GM12878 (cell line): ENCODE measurements around the gene RAPGEF1. TPM values are rescaled to one million over a fixed set of nuclear protein-coding genes. Genes with fewer than 3 reads are reported as not detected.

ENCODE experiments used
- ATAC-seq: fragments of 200-7000 bp; cut with Tn5 transposase; 3 replicates; pipeline ENCODE4 v1.9.1; 2020; ENCODE audit warnings: mild to moderate bottlenecking, moderate library complexity
- BruUV-seq: library from RNA; stranded (reverse); fragments of 400-500 nt; replicated peaks from 2 replicates; lab custom pipeline; 2021; lab: Mats Ljungman, UMichigan
- CTCF ChIA-PET: fragments of 300-600 bp; sonication (Branson Sonifier 250); formaldehyde crosslinking; extraction: SDS; loops from one replicate; lab custom pipeline; 2021; ENCODE audit warnings: inconsistent platforms; lab: Yijun Ruan, JAX
- POLR2A ChIA-PET: fragments of 350-600 bp; formaldehyde crosslinking; extraction: SDS; loops from one replicate; lab custom pipeline; 2021; ENCODE audit warnings: inconsistent platforms; lab: Charles Lee
- RAD21 ChIA-PET: fragments of 300-600 bp; sonication (Branson Sonifier 250); formaldehyde crosslinking; loops from one replicate; lab custom pipeline; 2023; ENCODE audit warnings: antibody characterized with exemption; ENCODE audit not compliant: unreplicated experiment; lab: Charles Lee
- SMC1A ChIA-PET: fragments of 300-600 bp; sonication (Branson Sonifier 250); formaldehyde crosslinking; loops from one replicate; lab custom pipeline; 2023; ENCODE audit not compliant: unreplicated experiment, uncharacterized antibody; lab: Charles Lee
- DNase-seq: peaks from one replicate; pipeline ENCODE4 v3.0.0-alpha.2; 2011; ENCODE audit warnings: low read depth, low spot score
- FAIRE-seq: peaks from 3 replicates; lab custom pipeline; 2011; peaks lifted over from hg19 to GRCh38; lab: Jason Lieb, UNC
- H2AFZ ChIP-seq: 2 replicates; pipeline ENCODE4 v1.6.0; 2011; ENCODE audit warnings: low read depth, low read length, control low read depth; ENCODE audit not compliant: control insufficient read depth
- H3K27ac ChIP-seq: 2 replicates; pipeline ENCODE4 v1.5.1; 2011; ENCODE audit warnings: control low read depth; ENCODE audit not compliant: control insufficient read depth, insufficient read depth
- H3K27me3 ChIP-seq, 2 experiments: replicated peaks in 1 of 2; 2 replicates each; pipeline versions ENCODE4 v1.6.0 to v1.6.1; 2011; ENCODE audit warnings: low read length in 1 of 2; ENCODE audit not compliant: control insufficient read depth in 2 of 2, insufficient read depth in 2 of 2
- H3K36me3 ChIP-seq, 2 experiments: 2 replicates each; pipeline ENCODE4 v1.5.1; 2011; ENCODE audit warnings: low read length in 1 of 2; ENCODE audit not compliant: control insufficient read depth in 2 of 2, insufficient read depth in 2 of 2
- H3K4me1 ChIP-seq: 2 replicates; pipeline ENCODE4 v1.6.1; 2011; ENCODE audit warnings: mild to moderate bottlenecking, low read length, moderate library complexity, mixed read lengths; ENCODE audit not compliant: control insufficient read depth, insufficient read depth
- H3K4me2 ChIP-seq: 2 replicates; pipeline ENCODE4 v1.6.0; 2011; ENCODE audit warnings: control low read depth; ENCODE audit not compliant: control insufficient read depth, insufficient read depth
- H3K4me3 ChIP-seq: fragments of 200-600 bp; sonication (generic); 2 replicates; pipeline ENCODE4 v1.5.1; 2016
- H3K79me2 ChIP-seq: 2 replicates; pipeline ENCODE4 v1.6.0; 2011; ENCODE audit warnings: low read length; ENCODE audit not compliant: control insufficient read depth, insufficient read depth
- H3K9ac ChIP-seq: 2 replicates; pipeline ENCODE4 v1.8.0; 2011; ENCODE audit warnings: low read length, control low read depth, mixed read lengths; ENCODE audit not compliant: control insufficient read depth, insufficient read depth
- H3K9me3 ChIP-seq: replicated peaks from 3 replicates; pipeline ENCODE4 v1.5.1; 2011; ENCODE audit warnings: mild to moderate bottlenecking, low read length; ENCODE audit not compliant: control insufficient read depth, insufficient read depth
- H4K20me1 ChIP-seq: 2 replicates; pipeline ENCODE4 v1.6.0; 2011; ENCODE audit not compliant: control insufficient read depth, insufficient read depth
- GATAD2B ChIP-seq: fragments of 450-650 bp; conservative IDR thresholded peaks from 2 replicates; pipeline ENCODE4 v1.6.1; 2017; ENCODE audit warnings: low read depth, mild to moderate bottlenecking, moderate library complexity
- HDAC6 ChIP-seq: fragments of 200-600 bp; sonication (generic); IDR thresholded peaks from one replicate; pipeline ENCODE4 v1.8.0; 2017; ENCODE audit warnings: antibody characterized with exemption; ENCODE audit not compliant: unreplicated experiment
- POLR2A ChIP-seq: IDR thresholded peaks from 2 replicates; pipeline ENCODE4 v1.6.1; 2011; ENCODE audit warnings: low read depth, mild to moderate bottlenecking, low read length
- RUNX3 ChIP-seq: IDR thresholded peaks from 2 replicates; pipeline ENCODE4 v1.6.1; 2012; ENCODE audit warnings: low read length, inconsistent platforms
- TCF7 ChIP-seq: IDR thresholded peaks from 2 replicates; pipeline ENCODE4 v1.6.1; 2014; ENCODE audit warnings: antibody characterized with exemption, borderline replicate concordance
- ZNF274 ChIP-seq: IDR thresholded peaks from one replicate; pipeline ENCODE4 v1.8.0; 2011; ENCODE audit not compliant: insufficient read length, insufficient read depth
- ZZZ3 ChIP-seq: IDR thresholded peaks from 2 replicates; pipeline ENCODE4 v1.6.1; 2011; ENCODE audit warnings: low read depth; ENCODE audit not compliant: control insufficient read depth, insufficient read length
- WGBS: methylation state at CpG from one replicate; pipeline ENCODE4 v1.1.6; 2016; ENCODE audit warnings: low lambda C conversion rate; ENCODE audit not compliant: insufficient replicate concordance, insufficient coverage; ENCODE audit errors: missing lambda C conversion rate; 5-methylcytosine and 5-hydroxymethylcytosine counted together
- in situ Hi-C: fragments of 300-500 bp; cut with MboI; formaldehyde crosslinking; loops from 9 replicates; pipeline ENCODE4 v1.14.3; 2018; ENCODE audit warnings: mixed read lengths
- intact Hi-C: fragments of 100-400 bp; cut with micrococcal nuclease; formaldehyde crosslinking; loops from one replicate; pipeline ENCODE4 v1.14.2; 2022; ENCODE audit not compliant: unreplicated experiment
- polyA plus RNA-seq, 11 experiments: library from polyadenylated mRNA; depleted of rRNA in 4 of 11; unstranded in 6 of 11; stranded (reverse) in 5 of 11; fragments of >200 nt; fragmentation: Nextera tagmentation in 4 of 11; fragmentation: Illumina TruSeq in 1 of 11; extraction: Ambion mirVana in 4 of 11; extraction: Trizol in 1 of 11; gene quantifications; 1 replicate in 1 of 11; 2 replicates in 10 of 11; pipeline versions ENCODE4 v1.2.1 to v1.2.3, GENCODE V29; 2011 to 2016; ENCODE audit warnings: inconsistent platforms in 2 of 11, missing spikeins in 2 of 11, low read depth in 1 of 11
- total RNA-seq, 4 experiments: library from RNA; depleted of rRNA in 3 of 4; stranded (reverse); fragments of >200 nt in 3 of 4; fragmentation: Illumina TruSeq in 1 of 4; extraction: Trizol in 1 of 4; gene quantifications; 2 replicates each; pipeline versions ENCODE4 v1.2.1 to v1.2.3, GENCODE V29; 2013 to 2021
- TF ChIP-seq, protein P1 (sequence below), 3 experiments: IDR thresholded peaks in 2 of 3; conservative IDR thresholded peaks in 1 of 3; 2 replicates each; pipeline ENCODE4 v1.5.1; 2011; ENCODE audit warnings: low read depth in 3 of 3, low read length in 3 of 3, mild to moderate bottlenecking in 3 of 3, control low read depth in 2 of 3, moderate library complexity in 2 of 3, inconsistent platforms in 1 of 3, mixed read lengths in 1 of 3; ENCODE audit not compliant: control insufficient read depth in 2 of 3, insufficient read depth in 1 of 3; ENCODE audit errors: extremely low read depth in 1 of 3

RAPGEF1 gene
- total and polyA plus RNA-seq, 10 of the 15 experiments (the other 5 are each of a cell fraction or from before 2014, with no cell fraction given), result 0.42 to 113 (median 45.9) TPM

GRCh38 chr9:131595696-131596429 is 144.0 kb downstream of the RAPGEF1 start:
- no peak for ATAC-seq
- H3K4me2 ChIP-seq, result no peak overlapping the region
- H3K36me3 ChIP-seq, result peaks cover 36 to 42% of the 10 kb centered on the region in 2 experiments
- intact Hi-C loops (no loop called here), in situ Hi-C loops (loop anchor here (25.0 kb wide), 1 partner anchor 641 kb away; no protein-coding TSS in a partner anchor)
- no peaks in the 10 kb centered on the region for H3K79me2 ChIP-seq
- H3K9me3 ChIP-seq, result no peaks in the 10 kb centered on the region
- 89% methylated on average over 20 of the region's 20 CpGs for WGBS
- ChIA-PET SMC1A (no interaction called here), RAD21 (interaction anchor here (1.0 kb wide), 1 partner anchor 145 kb away, joined by 3 read pairs; no protein-coding TSS in a partner anchor), CTCF (no interaction called here), POLR2A (no interaction called here)
- no TSS peak for BruUV-seq
- no peaks in the 10 kb centered on the region for H4K20me1 ChIP-seq
- no peaks in the 10 kb centered on the region for H3K27me3 ChIP-seq
- no peak overlapping the region for H3K4me3 ChIP-seq
- no peak for DNase-seq
- H3K4me1 ChIP-seq, result no peaks in the 10 kb centered on the region
- H2AFZ ChIP-seq, result no peak overlapping the region
- no peak for TF ChIP-seq ZZZ3
- TF ChIP-seq RUNX3, result no peak
- no peak for TF ChIP-seq GATAD2B
- TF ChIP-seq POLR2A, result 0 out of 2 replicates have a peak, but pooled peaks have one; percentile 13
- no peak for TF ChIP-seq ZNF274
- TF ChIP-seq, protein P1, sequence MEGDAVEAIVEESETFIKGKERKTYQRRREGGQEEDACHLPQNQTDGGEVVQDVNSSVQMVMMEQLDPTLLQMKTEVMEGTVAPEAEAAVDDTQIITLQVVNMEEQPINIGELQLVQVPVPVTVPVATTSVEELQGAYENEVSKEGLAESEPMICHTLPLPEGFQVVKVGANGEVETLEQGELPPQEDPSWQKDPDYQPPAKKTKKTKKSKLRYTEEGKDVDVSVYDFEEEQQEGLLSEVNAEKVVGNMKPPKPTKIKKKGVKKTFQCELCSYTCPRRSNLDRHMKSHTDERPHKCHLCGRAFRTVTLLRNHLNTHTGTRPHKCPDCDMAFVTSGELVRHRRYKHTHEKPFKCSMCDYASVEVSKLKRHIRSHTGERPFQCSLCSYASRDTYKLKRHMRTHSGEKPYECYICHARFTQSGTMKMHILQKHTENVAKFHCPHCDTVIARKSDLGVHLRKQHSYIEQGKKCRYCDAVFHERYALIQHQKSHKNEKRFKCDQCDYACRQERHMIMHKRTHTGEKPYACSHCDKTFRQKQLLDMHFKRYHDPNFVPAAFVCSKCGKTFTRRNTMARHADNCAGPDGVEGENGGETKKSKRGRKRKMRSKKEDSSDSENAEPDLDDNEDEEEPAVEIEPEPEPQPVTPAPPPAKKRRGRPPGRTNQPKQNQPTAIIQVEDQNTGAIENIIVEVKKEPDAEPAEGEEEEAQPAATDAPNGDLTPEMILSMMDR (IDR thresholded peaks at IDR 0.05 in 2 of 3, conservative IDR thresholded peaks at IDR 0.05 in 1 of 3; ENCODE audit: control insufficient read depth in 2 of 3, extremely low read depth in 1 of 3, insufficient read depth in 1 of 3, low read depth in 3 of 3, low read length in 3 of 3), result no peak
- no peak for TF ChIP-seq HDAC6
- no peak for TF ChIP-seq TCF7
- H3K9ac ChIP-seq, result no peak overlapping the region
- no peak for FAIRE-seq
- no peak overlapping the region for H3K27ac ChIP-seq
